Measurements from ENCODE around the gene BBS2.

The BBS2 gene

GRCh38 chr16:56519459-56520250 is at the start of gene BBS2:
Gene BBS2 (minus strand): TSS chr16:56520024. CDS start chr16:56519862, 162 bp downstream.
- peak; percentile 71 for DNase-seq

- no peak for DNase-seq
These were observed 45.1 kb upstream of the BBS2 start, which contains the start of gene MT4 for GRCh38 chr16:56564793-56565477. Gene MT4 (plus strand): TSS chr16:56565073. CDS start chr16:56565129, 56 bp downstream.

- DNase-seq, result no peak
These were observed 41.3 kb upstream of the BBS2 start for GRCh38 chr16:56561126-56561525.

- DNase-seq, result no peak
These were observed 40.6 kb upstream of the BBS2 start for GRCh38 chr16:56560447-56560846.

- DNase-seq, result no peak
These were observed 39.3 kb upstream of the BBS2 start for GRCh38 chr16:56559109-56559508.

GRCh38 chr16:56558024-56558747 is 38.4 kb upstream of the BBS2 start:
- no peak for DNase-seq

- DNase-seq, result no peak
These were observed 34.6 kb upstream of the BBS2 start for GRCh38 chr16:56554441-56554840.

GRCh38 chr16:56551796-56552738 is 32.2 kb upstream of the BBS2 start:
- DNase-seq, result no peak

- DNase-seq, result no peak
These were observed 30.0 kb upstream of the BBS2 start for GRCh38 chr16:56549744-56550385.

- DNase-seq, result no peak
These were observed 29.3 kb upstream of the BBS2 start for GRCh38 chr16:56549161-56549560.

GRCh38 chr16:56547949-56548567 is 28.2 kb upstream of the BBS2 start:
- DNase-seq, result no peak

GRCh38 chr16:56547120-56547948 is 27.5 kb upstream of the BBS2 start:
- no peak for DNase-seq

GRCh38 chr16:56542039-56542438 is 22.2 kb upstream of the BBS2 start:
- DNase-seq, result no peak

- DNase-seq, result no peak
These were observed 19.8 kb upstream of the BBS2 start for GRCh38 chr16:56539656-56540055.

GRCh38 chr16:56538331-56538730 is 18.5 kb upstream of the BBS2 start:
- no peak for DNase-seq

GRCh38 chr16:56534847-56535383 is 15.1 kb upstream of the BBS2 start:
- DNase-seq, result no peak

GRCh38 chr16:56532714-56533113 is 12.9 kb upstream of the BBS2 start:
- DNase-seq, result no peak

GRCh38 chr16:56530872-56531271 is 11.0 kb upstream of the BBS2 start:
- DNase-seq, result no peak

GRCh38 chr16:56525236-56525635 is 5.4 kb upstream of the BBS2 start:
- DNase-seq, result no peak

GRCh38 chr16:56520251-56520577 is 390 bp upstream of the BBS2 start:
- DNase-seq, result no peak
